Measurements from ENCODE around the gene SHLD1. TPM values are rescaled to one million over a fixed set of nuclear protein-coding genes. Genes with fewer than 3 reads are reported as not detected.

SHLD1 gene
- total RNA-seq, 1 experiment from 2014 or later: 2.4 TPM

GRCh38 chr20:5843054-5843592, 92.9 kb downstream of the SHLD1 start:
- Histone ChIP-seq H3K27ac (ENCODE audit: low read depth, low read length) (no peak overlapping the region), H3K79me2 (ENCODE audit: insufficient read depth, low read length) (no peaks in the 10 kb centered on the region), H3K4me1 (ENCODE audit: control insufficient read depth in 1 of 2, insufficient read depth in 2 of 2, low read length in 2 of 2) (peaks cover 8 to 9% of the 10 kb centered on the region in 2 experiments; a peak in 3 of 4 replicates), H2AFZ (ENCODE audit: low read depth, low read length, poor library complexity, severe bottlenecking) (no peak overlapping the region), H4K20me1 (ENCODE audit: insufficient read depth) (no peaks in the 10 kb centered on the region), H3K36me3 (ENCODE audit: control insufficient read depth in 1 of 2, insufficient read depth in 2 of 2, low read length in 2 of 2) (no peaks in the 10 kb centered on the region), H3K9me3 (ENCODE audit: control insufficient read depth in 1 of 2, insufficient read depth in 1 of 2, low read depth in 1 of 2, low read length in 2 of 2) (no peaks in the 10 kb centered on the region), H3K4me3 (replicated peaks in 1 of 2; ENCODE audit: low read depth in 1 of 2, low read length in 2 of 2) (no peak overlapping the region), H3K9ac (ENCODE audit: low read length) (no peak overlapping the region), H3K9me2 (ENCODE audit: insufficient read depth) (no peaks in the 10 kb centered on the region), H3K27me3 (ENCODE audit: insufficient read depth, low read length) (no peaks in the 10 kb centered on the region), H3K4me2 (ENCODE audit: low read length) (no peak overlapping the region)
- no TSS peak for BruUV-seq (replicated peaks)
- CTCF ChIA-PET: interaction anchor here (1.3 kb wide), 1 partner anchor 313 kb away, joined by 4 read pairs; no protein-coding TSS in a partner anchor
- ATAC-seq (no peak), DNase-seq (ENCODE audit: low read depth, low spot score) (no peak)
- intact Hi-C loops (cut with micrococcal nuclease): no loop called here
- RAD21 ChIA-PET (ENCODE audit: low non-redundant PET in 1 of 2, low total read pairs in 2 of 2, uncharacterized antibody in 2 of 2, unreplicated experiment in 2 of 2): no interaction called here
- no peak for TF ChIP-seq POLR2AphosphoS5 (IDR thresholded peaks at IDR 0.05; ENCODE audit: low read depth, low read length)
- TF ChIP-seq TCF7L2 (IDR thresholded peaks at IDR 0.05; ENCODE audit: borderline replicate concordance, extremely low read depth, insufficient read depth, insufficient read length): no peak
- no peak for TF ChIP-seq SIN3A (IDR thresholded peaks at IDR 0.05; ENCODE audit: low read depth)
- TF ChIP-seq EZH2 (IDR thresholded peaks at IDR 0.05): no peak
- no peak for TF ChIP-seq SRF (IDR thresholded peaks at IDR 0.05; ENCODE audit: low read depth)
- TF ChIP-seq RAD21 (IDR thresholded peaks at IDR 0.05; ENCODE audit: low read depth): no peak
- TF ChIP-seq YY1 (IDR thresholded peaks at IDR 0.05; ENCODE audit: extremely low read depth, insufficient replicate concordance, low read depth, low read length): no peak
- TF ChIP-seq CTCF (IDR thresholded peaks at IDR 0.05 in 2 of 3, conservative IDR thresholded peaks at IDR 0.05 in 1 of 3; ENCODE audit: borderline replicate concordance in 1 of 3, insufficient read depth in 1 of 3, low read depth in 2 of 3, low read length in 2 of 3): no peak
- TF ChIP-seq REST (IDR thresholded peaks at IDR 0.05; ENCODE audit: low read depth): no peak
- no peak for TF ChIP-seq EZH2phosphoT487 (IDR thresholded peaks at IDR 0.05; ENCODE audit: borderline replicate concordance)
- TF ChIP-seq MAX (IDR thresholded peaks at IDR 0.05): no peak
- POLR2A ChIA-PET: no interaction called here

All from HCT116 (cell line).